Posterior cingulate gyrus (tissue), 11 donors: ENCODE data around the gene SOSTDC1.
"Not testable (repeated sequence)": the region's sequence is repeated elsewhere in the genome, so short reads cannot be mapped to it uniquely, and the experiment has no call there.

ENCODE experiments used
- DNase-seq, 10 donors: peaks; one replicate each; pipeline versions ENCODE4 v3.0.0 to v3.0.0-alpha.2; 2020 to 2021; ENCODE audit warnings: mixed read lengths in 3 of 10
- intact Hi-C: fragments of 100-400 bp; cut with DNase I; formaldehyde crosslinking; loops from one replicate; pipeline ENCODE4 v1.15.1; 2023

SOSTDC1 gene, protein sequence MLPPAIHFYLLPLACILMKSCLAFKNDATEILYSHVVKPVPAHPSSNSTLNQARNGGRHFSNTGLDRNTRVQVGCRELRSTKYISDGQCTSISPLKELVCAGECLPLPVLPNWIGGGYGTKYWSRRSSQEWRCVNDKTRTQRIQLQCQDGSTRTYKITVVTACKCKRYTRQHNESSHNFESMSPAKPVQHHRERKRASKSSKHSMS

DNA sequence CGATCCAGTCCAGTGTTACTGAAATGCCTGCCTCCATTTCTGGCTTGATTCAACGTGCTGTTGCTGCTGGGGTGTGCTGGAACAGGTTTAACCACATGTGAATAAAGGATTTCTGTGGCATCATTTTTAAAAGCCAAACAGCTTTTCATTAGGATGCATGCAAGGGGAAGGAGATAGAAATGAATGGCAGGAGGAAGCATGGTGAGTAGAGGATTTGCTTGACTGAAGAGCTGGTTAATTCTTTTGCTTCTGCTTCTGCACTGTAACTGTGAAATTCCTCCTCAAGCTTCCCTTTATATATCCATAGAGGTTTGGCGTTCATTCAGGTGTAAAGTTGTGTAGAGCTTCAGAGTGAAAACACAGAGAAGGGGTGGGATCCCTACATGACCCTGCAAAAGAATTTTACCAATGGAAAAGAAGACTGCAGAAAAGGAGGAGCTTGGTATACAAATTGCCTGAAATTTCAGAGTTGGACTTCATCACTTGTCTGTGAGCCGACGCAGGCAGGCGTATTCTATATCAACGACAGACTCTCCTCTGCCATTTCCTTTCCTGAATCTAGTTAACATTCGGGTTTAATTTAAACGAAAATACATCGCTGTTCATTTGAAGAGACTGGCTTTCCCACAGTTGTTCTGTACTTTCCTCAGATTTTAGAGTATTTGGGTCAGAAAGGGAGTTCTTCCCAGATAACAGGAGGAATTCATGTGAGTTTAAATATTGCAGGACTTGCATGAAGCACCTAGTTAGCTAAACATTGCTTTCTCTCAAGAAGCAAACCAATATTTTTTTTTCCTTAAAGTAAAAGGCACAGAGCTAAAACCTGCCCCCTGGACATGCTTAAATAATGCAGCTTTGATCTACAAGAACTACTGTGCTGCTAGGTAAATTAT, at the start of gene SOSTDC1:
TSS of gene SOSTDC1 (minus strand) at position 270 of the 893 bp plus-strand sequence. CDS start at position 200, 70 bp downstream.
- intact Hi-C loops, result no loop called here
- peak in 1 of 10 donors; percentile 50 for DNase-seq

DNA sequence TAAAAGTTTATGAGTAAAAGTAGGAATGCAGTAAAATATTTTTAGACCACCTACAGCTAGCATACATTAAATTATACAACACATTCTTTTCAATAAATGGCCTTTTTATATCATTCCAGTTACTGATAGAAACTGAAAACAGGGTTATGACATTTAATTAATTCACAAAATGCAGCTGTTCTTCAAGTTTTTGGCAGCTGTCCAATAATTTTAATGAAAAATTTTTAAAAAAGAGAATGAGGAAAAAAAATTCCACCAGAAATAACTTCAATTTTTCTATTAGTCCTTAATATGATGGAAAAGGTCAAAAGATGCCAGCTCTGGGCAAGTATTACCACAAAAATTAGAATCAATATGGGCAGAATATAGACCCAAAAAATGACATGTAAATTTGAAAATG, 49.2 kb upstream of the SOSTDC1 start:
- intact Hi-C loops, result no loop called here
- DNase-seq, result no peak

DNA sequence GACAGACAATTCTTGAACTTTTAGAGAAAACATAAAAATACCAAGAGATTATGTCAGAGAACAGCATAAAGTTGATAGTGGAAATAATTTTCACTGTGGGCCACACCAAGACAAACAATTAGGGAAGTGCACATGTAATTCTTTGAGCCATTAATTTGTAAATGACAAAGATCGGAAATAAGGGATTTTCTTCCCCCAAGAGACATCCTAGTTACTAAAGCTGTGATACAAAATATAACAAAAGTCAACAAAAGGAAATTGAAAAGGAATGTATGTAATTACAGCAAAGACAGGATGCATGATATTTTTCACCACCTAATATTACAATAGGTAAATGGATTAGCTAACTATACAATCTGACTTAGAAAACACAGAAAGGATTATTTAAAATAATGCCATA, 48.7 kb upstream of the SOSTDC1 start:
- DNase-seq, result no peak
- intact Hi-C loops, result no loop called here

DNA sequence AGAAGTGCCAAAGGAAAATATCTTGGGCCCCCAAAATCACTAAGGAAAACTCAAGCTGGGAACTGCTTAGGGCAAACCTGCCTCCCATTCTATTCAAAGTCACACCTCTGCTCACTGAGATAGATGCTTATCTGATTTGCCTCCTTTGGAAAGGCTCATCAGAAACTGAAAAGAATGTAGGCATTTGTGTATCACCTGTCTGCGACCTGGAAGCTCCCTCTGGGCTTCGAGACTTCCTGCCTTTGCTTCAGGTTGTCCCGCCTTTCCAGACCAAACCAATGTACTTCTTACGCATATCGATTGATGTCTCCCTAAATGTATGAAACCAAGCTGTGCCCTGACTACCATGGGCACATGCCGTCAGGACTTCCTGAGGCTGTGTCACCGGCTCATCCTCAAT, 46.6 kb upstream of the SOSTDC1 start:
- DNase-seq, result no peak
- intact Hi-C loops, result no loop called here

DNA sequence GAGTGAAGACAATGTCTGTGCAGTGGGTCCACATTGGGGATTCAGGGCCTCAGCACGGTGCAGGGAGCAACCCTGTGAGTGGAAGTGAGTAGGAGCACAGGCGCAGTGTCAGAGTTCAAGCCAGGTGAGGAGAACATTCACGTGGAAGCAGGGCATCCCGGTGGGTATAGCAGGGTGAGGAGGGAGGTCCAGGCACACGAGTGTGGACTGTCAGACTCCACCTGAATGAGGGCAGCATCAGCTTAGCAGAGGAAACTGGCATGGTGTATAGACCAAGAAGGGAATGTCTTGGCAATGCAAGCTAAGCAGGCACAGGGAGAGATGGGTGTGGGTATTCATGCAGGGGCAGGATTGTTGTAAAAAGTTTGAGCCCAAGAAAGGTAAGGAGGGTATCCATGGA, 45.8 kb upstream of the SOSTDC1 start:
- DNase-seq, result no peak

DNA sequence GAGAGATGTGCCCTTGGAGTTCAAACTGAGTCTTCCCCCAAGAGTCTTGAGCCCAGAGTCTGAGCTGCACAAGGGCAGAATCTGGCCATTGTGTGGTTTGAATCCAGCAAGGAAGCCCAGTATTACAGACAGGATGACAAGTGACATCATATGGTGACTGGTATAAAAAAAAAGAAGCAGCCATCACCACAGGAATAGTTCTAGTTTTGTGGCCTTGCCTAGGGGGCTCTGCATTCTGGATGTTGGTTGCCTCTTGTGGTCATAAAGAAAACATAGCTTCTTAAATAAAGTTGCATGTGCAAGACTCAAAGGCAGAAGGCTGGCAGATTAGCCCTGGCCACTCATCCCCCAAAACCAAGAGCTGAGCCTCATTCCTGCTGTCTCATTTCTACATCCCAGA, 44.3 kb upstream of the SOSTDC1 start:
- no peak for DNase-seq
- intact Hi-C loops, result no loop called here

More for the DNA sequence above, 45.8 kb upstream of the SOSTDC1 start:
- intact Hi-C loops, result no loop called here

DNA sequence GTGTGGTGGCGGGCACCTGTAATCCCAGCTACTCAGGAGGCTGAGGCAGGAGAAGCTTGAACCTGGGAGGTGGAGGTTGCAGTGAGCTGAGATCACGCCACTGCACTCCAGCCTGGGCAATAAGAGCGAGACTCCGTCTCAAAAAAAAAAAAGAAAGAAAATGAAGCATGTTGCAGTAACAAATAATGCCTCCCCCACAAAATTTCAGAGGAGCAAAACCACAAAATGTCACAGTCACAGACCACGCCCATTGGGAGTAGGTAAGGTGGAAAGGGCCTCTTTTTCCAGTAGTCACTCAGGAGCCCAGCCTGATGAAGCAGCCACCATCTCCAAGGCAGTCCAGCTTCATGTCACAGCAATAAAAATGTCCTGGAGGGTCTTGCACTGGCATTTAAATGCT, 40.9 kb upstream of the SOSTDC1 start:
- DNase-seq, intact Hi-C loops: not testable (repeated sequence)

DNA sequence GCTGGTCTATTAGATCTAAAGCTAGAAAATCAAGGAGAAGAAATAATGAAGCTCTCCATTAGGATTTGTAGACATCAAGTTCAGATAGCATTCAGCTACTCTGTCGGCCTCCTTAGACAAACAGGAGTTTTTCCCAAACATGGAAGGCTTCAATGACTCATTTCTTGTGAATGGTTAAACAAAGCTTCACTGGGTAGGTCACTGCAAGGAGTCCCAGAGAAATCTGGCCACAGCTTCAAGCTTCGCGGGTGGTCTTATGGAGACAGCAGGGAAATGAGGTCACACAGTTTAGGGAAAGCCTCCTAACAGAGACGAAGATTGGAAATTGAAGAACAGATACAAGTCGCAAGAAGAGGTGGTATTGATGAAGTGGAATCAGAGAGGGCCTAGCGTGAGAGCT, 38.5 kb upstream of the SOSTDC1 start:
- DNase-seq, result no peak
- intact Hi-C loops, result no loop called here

DNA sequence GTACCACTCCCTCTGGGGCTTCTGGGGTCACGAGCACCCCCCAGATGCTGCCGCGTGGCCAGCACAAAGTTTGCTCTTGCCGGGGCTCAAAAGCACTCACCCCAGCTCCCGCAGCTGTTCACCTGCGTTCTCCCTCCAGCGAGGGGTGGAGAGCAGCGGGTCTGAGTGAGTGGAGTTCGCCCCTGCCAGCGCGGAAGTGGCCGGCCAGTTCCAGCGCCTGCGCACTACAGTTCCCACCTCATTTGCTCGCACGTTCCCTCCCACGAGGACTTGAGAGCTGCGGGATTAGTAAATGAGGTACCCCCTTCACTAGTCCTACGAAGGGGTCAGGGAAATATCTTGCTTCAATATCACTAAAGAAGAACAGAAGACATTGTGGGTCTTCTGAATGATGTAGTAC, 36.8 kb upstream of the SOSTDC1 start:
- intact Hi-C loops, result no loop called here
- peak in 1 of 10 donors; percentile 64 for DNase-seq

DNA sequence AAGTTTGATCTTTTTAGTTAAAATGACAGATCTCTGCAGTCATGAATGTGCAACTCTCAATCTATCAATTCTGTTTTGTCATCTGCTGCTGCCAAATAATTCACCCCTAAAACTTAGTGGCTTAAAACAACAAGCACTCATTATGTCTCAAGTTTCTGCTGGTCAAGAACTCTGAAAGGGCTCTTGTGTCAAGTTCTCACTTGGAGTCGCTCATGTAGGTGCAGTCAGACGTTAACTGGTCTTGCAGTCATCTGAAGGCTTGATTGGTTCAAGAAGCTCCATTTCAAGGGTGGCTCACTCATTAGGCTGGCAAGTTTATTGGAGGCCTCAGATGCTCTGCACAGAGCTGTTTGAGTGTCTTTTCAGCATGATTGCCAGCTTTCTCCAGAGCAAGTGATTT, 32.6 kb upstream of the SOSTDC1 start:
- intact Hi-C loops, result no loop called here
- DNase-seq, result no peak

DNA sequence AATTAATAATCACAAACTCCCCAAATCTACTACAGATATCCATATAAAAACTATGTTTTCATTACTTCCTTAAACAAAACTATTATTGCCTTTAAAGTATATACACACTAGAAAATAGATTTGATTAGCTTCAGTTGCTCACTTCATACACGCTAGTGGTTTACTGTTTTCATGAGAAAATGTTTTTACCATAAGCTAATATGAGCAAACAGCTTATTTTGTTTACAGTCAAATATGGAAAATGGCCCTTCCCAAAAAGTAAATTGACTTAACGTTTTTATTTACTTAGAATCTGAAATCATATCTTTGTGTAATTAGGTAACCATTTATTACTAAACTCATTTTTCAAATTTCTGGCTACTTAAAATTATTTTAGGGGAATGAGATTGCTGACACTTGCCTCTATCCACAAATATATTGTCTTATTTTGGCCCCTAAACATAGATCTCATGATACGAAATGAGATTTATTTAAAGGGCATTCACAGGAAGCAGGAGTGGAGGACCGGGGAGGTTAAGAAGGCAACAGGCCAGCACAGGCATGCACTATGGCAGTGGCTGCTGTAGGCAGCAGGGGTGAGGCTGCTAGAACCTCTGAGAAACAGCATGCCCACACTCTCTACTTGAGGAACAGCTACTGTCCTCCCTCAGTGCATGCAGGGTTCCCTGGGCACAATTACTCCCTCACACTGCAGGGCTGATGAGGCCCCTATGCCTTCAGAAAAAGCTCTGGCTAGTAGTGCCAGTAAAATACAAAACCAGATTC, 29.6 kb upstream of the SOSTDC1 start:
- intact Hi-C loops, result no loop called here
- no peak for DNase-seq

DNA sequence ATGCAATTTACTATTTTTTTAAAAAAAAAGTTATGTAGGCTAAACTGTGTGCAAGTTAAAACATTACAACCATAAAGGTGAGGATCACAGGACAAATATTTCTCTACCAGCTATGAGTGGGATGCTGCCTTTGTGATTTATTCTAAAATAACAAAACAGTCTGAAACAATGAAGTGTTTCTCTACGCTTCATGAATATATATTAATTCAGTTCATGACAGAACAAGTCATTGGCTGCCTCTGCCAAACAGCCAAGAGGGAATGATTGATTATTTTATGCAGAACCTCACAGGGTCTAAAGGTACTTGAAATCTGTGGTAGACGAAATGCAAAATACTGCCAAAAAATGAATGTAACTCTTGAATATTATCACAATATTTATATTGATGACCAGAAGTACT, 29.0 kb upstream of the SOSTDC1 start:
- no peak for DNase-seq
- intact Hi-C loops, result no loop called here

DNA sequence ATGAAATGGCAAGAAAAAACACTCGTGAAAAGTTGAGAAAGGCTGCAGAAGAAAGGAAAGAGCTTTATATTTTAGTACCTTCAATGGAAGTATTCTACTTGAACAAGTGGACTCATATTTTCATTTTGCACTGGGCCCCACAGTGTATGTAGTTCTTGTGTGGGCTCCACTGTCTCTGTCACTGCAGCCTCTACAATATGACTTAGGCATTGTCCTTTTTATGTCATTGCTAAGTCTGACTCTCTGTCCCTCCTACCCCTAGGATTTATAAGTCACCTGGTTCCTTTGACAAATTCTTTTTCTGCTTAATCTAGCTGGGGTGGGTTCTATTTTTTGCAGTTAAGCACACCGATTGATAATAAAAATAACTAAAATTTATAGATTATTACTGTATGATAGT, 27.7 kb upstream of the SOSTDC1 start:
- intact Hi-C loops, result no loop called here
- no peak for DNase-seq

DNA sequence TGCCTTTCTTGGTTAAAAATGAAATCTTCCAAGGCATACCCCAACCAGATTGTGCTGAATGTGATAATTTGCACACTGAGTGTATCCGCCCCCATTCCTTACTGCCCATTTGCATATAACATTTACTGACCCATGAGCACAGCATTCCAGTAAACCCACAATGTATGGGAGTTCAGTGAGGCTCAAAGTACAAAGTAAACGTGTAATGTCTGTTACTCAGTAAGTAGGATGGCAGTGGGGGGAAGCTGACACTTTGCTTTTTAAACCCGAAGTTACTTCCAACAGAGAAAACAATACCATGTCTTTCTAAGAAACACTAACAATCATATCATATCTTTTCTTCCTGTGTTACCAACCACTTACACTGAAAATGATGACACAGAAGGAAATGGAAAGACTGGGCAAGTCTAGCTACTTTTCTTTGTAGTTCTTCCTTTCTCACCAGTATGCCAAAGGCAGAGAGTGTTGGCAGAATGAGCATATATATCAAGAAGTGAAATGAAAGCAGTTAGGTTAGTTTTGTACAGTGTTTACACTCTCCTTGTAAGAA, 27.1 kb upstream of the SOSTDC1 start:
- DNase-seq, result no peak
- intact Hi-C loops, result no loop called here

DNA sequence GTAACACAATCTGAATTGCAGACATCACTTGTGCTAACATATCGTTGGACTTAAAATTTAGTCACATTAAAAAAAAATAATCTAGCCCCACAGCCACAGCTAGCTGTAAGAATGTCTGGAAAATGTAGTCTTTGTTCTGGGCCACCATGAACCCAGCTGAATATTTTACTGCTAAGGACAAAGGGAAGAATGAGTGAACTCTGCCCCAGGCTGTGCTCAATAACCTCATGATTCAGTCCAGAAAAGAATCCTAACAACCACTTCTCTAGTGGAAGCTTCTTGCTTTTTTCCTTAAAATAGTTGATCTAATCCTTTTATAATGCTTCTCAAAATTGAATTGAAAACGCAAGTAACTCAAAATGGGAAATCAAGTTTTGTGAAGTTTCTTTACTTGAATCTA, 25.6 kb upstream of the SOSTDC1 start:
- intact Hi-C loops, result no loop called here
- no peak for DNase-seq

DNA sequence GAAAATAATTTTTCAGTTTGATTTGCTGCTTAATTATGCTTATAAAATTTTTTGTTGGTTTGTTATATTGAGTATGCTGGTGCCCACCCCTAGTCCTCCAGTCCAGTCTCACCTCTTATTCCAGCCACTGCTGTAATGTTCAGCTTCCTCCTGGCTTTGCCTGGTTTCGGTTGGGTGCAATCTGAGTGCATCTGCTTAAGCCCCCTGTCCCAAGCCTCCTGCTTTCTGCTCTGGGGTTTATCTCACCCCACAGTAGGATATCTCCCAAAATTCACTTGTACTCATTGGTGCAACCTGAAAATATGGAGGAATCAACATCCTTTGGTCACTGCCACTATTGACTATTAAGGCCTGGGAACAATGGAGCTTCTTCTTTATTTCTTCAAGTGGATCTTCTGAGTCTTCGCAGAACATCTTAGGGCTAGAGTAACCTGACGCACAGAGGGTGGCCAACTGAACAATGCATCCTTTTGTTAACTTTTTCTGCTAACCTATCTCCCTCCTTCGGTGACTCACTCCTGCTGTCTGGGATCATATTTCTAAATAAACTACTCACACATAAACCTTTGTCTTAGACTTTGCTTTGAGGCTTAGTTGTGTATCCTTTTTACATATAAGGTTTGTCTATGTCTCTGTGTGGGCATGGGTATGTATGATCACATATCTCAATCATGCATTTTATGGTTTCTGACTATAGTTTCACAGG, 19.1 kb upstream of the SOSTDC1 start:
- no peak for DNase-seq
- intact Hi-C loops, result no loop called here

DNA sequence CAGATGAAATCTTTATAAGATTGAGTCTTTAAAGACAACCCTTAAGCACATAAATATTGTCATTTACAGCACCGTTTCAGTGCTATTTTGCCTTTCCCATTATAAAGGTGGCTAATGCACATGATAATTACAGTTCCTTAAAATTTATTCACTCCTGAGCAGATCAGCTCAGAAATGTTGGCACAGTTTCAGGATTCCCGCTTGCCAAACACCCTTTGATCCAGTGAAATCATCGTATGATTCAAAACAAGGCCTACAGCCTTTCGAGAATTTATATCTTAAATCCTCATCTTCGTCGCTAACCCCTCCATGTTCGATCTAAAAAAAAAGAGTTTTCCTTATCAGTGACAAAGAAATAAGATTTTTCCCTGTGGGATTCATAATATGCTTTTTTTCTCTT, 14.1 kb upstream of the SOSTDC1 start:
- no peak for DNase-seq

DNA sequence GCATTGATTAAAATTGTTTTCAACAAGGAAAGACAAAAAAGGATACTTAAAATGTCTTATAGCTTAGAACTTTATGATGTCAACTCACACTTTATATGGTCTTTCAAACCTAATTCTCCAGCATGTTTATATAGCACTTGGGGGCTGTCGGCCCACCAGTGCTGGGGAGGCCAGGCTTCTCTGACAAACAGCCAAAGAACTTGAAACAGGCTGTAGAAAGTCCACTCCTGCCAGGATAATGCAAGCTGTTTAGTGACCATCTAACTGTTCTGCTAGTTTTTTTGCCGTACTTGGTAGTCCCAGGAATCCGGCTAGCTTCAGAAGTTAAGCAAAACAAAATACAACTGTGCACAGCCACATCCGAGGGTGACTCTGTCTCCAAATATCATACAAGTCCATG, 13.6 kb upstream of the SOSTDC1 start:
- DNase-seq, result no peak
- intact Hi-C loops, result no loop called here

More for the DNA sequence above, 14.1 kb upstream of the SOSTDC1 start:
- intact Hi-C loops, result no loop called here

DNA sequence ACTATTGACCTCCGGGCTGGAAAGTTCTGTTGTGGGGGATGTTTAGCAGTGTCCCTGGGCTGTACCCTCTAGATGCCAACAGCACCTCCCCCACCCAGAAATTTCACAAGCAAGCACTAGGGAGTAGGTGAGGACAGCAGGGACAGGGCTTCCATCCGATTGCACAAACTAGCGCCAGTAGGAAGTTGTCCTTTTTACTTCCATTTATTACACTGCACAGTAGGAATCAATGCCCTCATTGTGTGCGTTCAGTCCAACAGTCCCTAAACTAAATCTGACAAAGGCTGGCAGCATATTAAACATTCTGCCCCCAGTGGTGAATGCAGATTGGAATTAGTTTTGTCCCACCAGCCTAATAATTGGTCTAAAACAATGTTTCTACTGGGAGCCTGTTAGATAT, 6.4 kb upstream of the SOSTDC1 start:
- DNase-seq, result peak in 1 of 10 donors; percentile 15
- intact Hi-C loops, result no loop called here

DNA sequence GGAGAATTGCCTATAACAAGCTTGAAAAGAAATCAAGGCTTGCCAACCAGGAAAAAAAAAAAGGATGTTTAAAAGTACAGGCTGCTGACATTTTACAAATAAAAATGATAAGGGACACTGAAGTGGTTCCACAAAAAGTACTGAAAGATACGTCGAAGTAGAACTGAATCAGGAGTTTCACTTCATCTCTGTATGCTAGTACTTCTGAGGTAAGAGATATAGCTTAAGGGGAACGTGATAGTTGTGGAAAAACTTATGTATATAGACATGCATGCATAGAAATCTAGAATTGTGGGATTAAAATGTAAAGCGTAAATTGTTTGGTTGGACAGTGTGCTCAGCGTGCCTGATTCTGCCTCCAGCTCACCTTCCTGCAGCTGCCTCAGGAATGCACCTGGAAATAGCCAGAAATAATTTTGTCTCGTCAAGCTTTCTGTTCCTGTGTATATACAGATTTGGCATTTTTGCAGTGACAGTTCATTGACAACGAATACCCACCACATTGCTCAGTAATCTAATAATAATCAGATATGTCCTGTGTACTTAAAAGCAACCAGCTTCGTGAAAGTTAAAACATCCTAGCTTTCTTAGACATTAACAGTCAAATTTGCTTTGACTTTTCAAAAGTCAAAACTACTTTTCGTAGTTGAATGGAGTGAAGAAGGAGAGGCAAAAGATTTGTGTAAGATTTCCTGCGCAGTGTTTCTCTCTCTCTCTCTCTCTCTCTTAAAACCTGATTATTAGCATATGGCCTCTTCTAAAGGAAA, 1.4 kb downstream of the SOSTDC1 start:
- intact Hi-C loops, result no loop called here

More for the DNA sequence above, 1.4 kb downstream of the SOSTDC1 start:
- DNase-seq, result no peak
